ENCODE data around the gene FAM98C.

The FAM98C gene

GRCh38 chr19:38429811-38430156, 26.9 kb downstream of the FAM98C start:
- FAIRE-seq (no peak), DNase-seq (ENCODE audit: insufficient read length, low spot score) (no peak)
- TF ChIP-seq POU2F2 (IDR thresholded peaks at IDR 0.05; ENCODE audit: low read depth, low read length): no peak
- TF ChIP-seq TAF1 (IDR thresholded peaks at IDR 0.05; ENCODE audit: low read depth, low read length): no peak
- no peak for TF ChIP-seq POLR2A (IDR thresholded peaks at IDR 0.05; ENCODE audit: low read depth, low read length)
- no peak for TF ChIP-seq SPI1 (IDR thresholded peaks at IDR 0.05; ENCODE audit: low read depth, low read length)
- no peak for TF ChIP-seq PAX5 (IDR thresholded peaks at IDR 0.05; ENCODE audit: insufficient read depth, low read length, severe bottlenecking)
- TF ChIP-seq POLR2AphosphoS5 (IDR thresholded peaks at IDR 0.05; ENCODE audit: low read depth, low read length): no peak

- DNase-seq (ENCODE audit: insufficient read length, low spot score): no peak
- no peak for FAIRE-seq
- TF ChIP-seq POLR2A (IDR thresholded peaks at IDR 0.05; ENCODE audit: low read depth, low read length): no peak
- TF ChIP-seq POLR2AphosphoS5 (IDR thresholded peaks at IDR 0.05; ENCODE audit: low read depth, low read length): no peak
- no peak for TF ChIP-seq SPI1 (IDR thresholded peaks at IDR 0.05; ENCODE audit: low read depth, low read length)
- TF ChIP-seq TAF1 (IDR thresholded peaks at IDR 0.05; ENCODE audit: low read depth, low read length): no peak
- no peak for TF ChIP-seq PAX5 (IDR thresholded peaks at IDR 0.05; ENCODE audit: insufficient read depth, low read length, severe bottlenecking)
- no peak for TF ChIP-seq POU2F2 (IDR thresholded peaks at IDR 0.05; ENCODE audit: low read depth, low read length)
These were observed 28.0 kb downstream of the FAM98C start for GRCh38 chr19:38430931-38431330.

- FAIRE-seq: peak; percentile 81
- peak; percentile 87 for DNase-seq (ENCODE audit: insufficient read length, low spot score)
- no peak for TF ChIP-seq POU2F2 (IDR thresholded peaks at IDR 0.05; ENCODE audit: low read depth, low read length)
- no peak for TF ChIP-seq POLR2AphosphoS5 (IDR thresholded peaks at IDR 0.05; ENCODE audit: low read depth, low read length)
- TF ChIP-seq SPI1 (IDR thresholded peaks at IDR 0.05; ENCODE audit: low read depth, low read length): peak; percentile 60
- TF ChIP-seq TAF1 (IDR thresholded peaks at IDR 0.05; ENCODE audit: low read depth, low read length): no peak
These were observed 30.4 kb downstream of the FAM98C start, which contains the start of gene RYR1 for GRCh38 chr19:38433268-38433733. RYR1 (plus strand) TSS chr19:38433691; CDS start chr19:38433830, 139 bp downstream.

- DNase-seq (ENCODE audit: insufficient read length, low spot score): no peak
- TF ChIP-seq POU2F2 (IDR thresholded peaks at IDR 0.05; ENCODE audit: low read depth, low read length): no peak
- TF ChIP-seq SPI1 (IDR thresholded peaks at IDR 0.05; ENCODE audit: low read depth, low read length): no peak
- TF ChIP-seq POLR2AphosphoS5 (IDR thresholded peaks at IDR 0.05; ENCODE audit: low read depth, low read length): no peak
- no peak for TF ChIP-seq PAX5 (IDR thresholded peaks at IDR 0.05; ENCODE audit: insufficient read depth, low read length, severe bottlenecking)
- TF ChIP-seq POLR2A (IDR thresholded peaks at IDR 0.05; ENCODE audit: low read depth, low read length): no peak
- TF ChIP-seq TAF1 (IDR thresholded peaks at IDR 0.05; ENCODE audit: low read depth, low read length): no peak
- no peak for FAIRE-seq
These were observed 31.7 kb downstream of the FAM98C start for GRCh38 chr19:38434549-38435051.

GRCh38 chr19:38437295-38437694, 34.4 kb downstream of the FAM98C start:
- DNase-seq (ENCODE audit: insufficient read length, low spot score) (no peak), FAIRE-seq (no peak)
- TF ChIP-seq POU2F2 (IDR thresholded peaks at IDR 0.05; ENCODE audit: low read depth, low read length) (no peak), PAX5 (IDR thresholded peaks at IDR 0.05; ENCODE audit: insufficient read depth, low read length, severe bottlenecking) (no peak), TAF1 (IDR thresholded peaks at IDR 0.05; ENCODE audit: low read depth, low read length) (no peak), POLR2AphosphoS5 (IDR thresholded peaks at IDR 0.05; ENCODE audit: low read depth, low read length) (no peak), POLR2A (IDR thresholded peaks at IDR 0.05; ENCODE audit: low read depth, low read length) (no peak), SPI1 (IDR thresholded peaks at IDR 0.05; ENCODE audit: low read depth, low read length) (no peak)

- FAIRE-seq: no peak
- no peak for TF ChIP-seq SPI1 (IDR thresholded peaks at IDR 0.05; ENCODE audit: low read depth, low read length)
- no peak for TF ChIP-seq POLR2AphosphoS5 (IDR thresholded peaks at IDR 0.05; ENCODE audit: low read depth, low read length)
- TF ChIP-seq TAF1 (IDR thresholded peaks at IDR 0.05; ENCODE audit: low read depth, low read length): no peak
- TF ChIP-seq POLR2A (IDR thresholded peaks at IDR 0.05; ENCODE audit: low read depth, low read length): no peak
- no peak for TF ChIP-seq PAX5 (IDR thresholded peaks at IDR 0.05; ENCODE audit: insufficient read depth, low read length, severe bottlenecking)
- TF ChIP-seq POU2F2 (IDR thresholded peaks at IDR 0.05; ENCODE audit: low read depth, low read length): no peak
These were observed 35.0 kb downstream of the FAM98C start for GRCh38 chr19:38437917-38438316.

GRCh38 chr19:38440592-38440991, 37.7 kb downstream of the FAM98C start:
- FAIRE-seq (no peak), DNase-seq (ENCODE audit: insufficient read length, low spot score) (no peak)
- TF ChIP-seq PAX5 (IDR thresholded peaks at IDR 0.05; ENCODE audit: insufficient read depth, low read length, severe bottlenecking) (no peak), POLR2A (IDR thresholded peaks at IDR 0.05; ENCODE audit: low read depth, low read length) (no peak), SPI1 (IDR thresholded peaks at IDR 0.05; ENCODE audit: low read depth, low read length) (no peak), POLR2AphosphoS5 (IDR thresholded peaks at IDR 0.05; ENCODE audit: low read depth, low read length) (no peak), TAF1 (IDR thresholded peaks at IDR 0.05; ENCODE audit: low read depth, low read length) (no peak), POU2F2 (IDR thresholded peaks at IDR 0.05; ENCODE audit: low read depth, low read length) (no peak)

More at GRCh38 chr19:38437917-38438316, 35.0 kb downstream of the FAM98C start:
- no peak for DNase-seq (ENCODE audit: insufficient read length, low spot score)

- FAIRE-seq: peak; percentile 56
- DNase-seq (ENCODE audit: insufficient read length, low spot score): no peak
- TF ChIP-seq SPI1 (IDR thresholded peaks at IDR 0.05; ENCODE audit: low read depth, low read length) (no peak), POU2F2 (IDR thresholded peaks at IDR 0.05; ENCODE audit: low read depth, low read length) (no peak), PAX5 (IDR thresholded peaks at IDR 0.05; ENCODE audit: insufficient read depth, low read length, severe bottlenecking) (no peak), POLR2A (IDR thresholded peaks at IDR 0.05; ENCODE audit: low read depth, low read length) (no peak), TAF1 (IDR thresholded peaks at IDR 0.05; ENCODE audit: low read depth, low read length) (no peak), POLR2AphosphoS5 (IDR thresholded peaks at IDR 0.05; ENCODE audit: low read depth, low read length) (no peak)
These were observed 38.9 kb downstream of the FAM98C start for GRCh38 chr19:38441657-38442348.

- FAIRE-seq (no peak), DNase-seq (ENCODE audit: insufficient read length, low spot score) (no peak)
- TF ChIP-seq PAX5 (IDR thresholded peaks at IDR 0.05; ENCODE audit: insufficient read depth, low read length, severe bottlenecking) (no peak), SPI1 (IDR thresholded peaks at IDR 0.05; ENCODE audit: low read depth, low read length) (no peak), TAF1 (IDR thresholded peaks at IDR 0.05; ENCODE audit: low read depth, low read length) (no peak), POLR2A (IDR thresholded peaks at IDR 0.05; ENCODE audit: low read depth, low read length) (no peak), POU2F2 (IDR thresholded peaks at IDR 0.05; ENCODE audit: low read depth, low read length) (no peak), POLR2AphosphoS5 (IDR thresholded peaks at IDR 0.05; ENCODE audit: low read depth, low read length) (no peak)
These were observed 39.8 kb downstream of the FAM98C start for GRCh38 chr19:38442736-38443135.

Measured in GM12891 (cell line).